Endothelial cell of umbilical vein (primary cell): ENCODE results near the gene SLC2A8. TPM values are rescaled to one million over a fixed set of nuclear protein-coding genes. Genes with fewer than 3 reads are reported as not detected.

Experiments used
- BruUV-seq: library from RNA; stranded (reverse); fragments of 400-500 nt; replicated peaks from 2 replicates; lab custom pipeline; 2021; lab: Mats Ljungman, UMichigan
- CTCF ChIA-PET: fragments of 300-600, 350-600 bp; sonication (Branson Sonifier 250); formaldehyde crosslinking; loops from one replicate; lab custom pipeline; 2021; ENCODE audit warnings: antibody characterized with exemption, inconsistent platforms; lab: Charles Lee
- POLR2A ChIA-PET: fragments of 300-600, 350-600 bp; sonication (Branson Sonifier 250); formaldehyde crosslinking; loops from one replicate; lab custom pipeline; 2021; ENCODE audit warnings: antibody characterized with exemption, inconsistent platforms; lab: Charles Lee
- DNase-seq: peaks from one replicate; pipeline ENCODE4 v3.0.0-alpha.2; 2011; ENCODE audit warnings: low read depth, low spot score
- FAIRE-seq: peaks from 2 replicates; lab custom pipeline; 2011; peaks lifted over from hg19 to GRCh38; lab: Jason Lieb, UNC
- H2AFZ ChIP-seq: 2 replicates; pipeline ENCODE4 v1.6.0; 2012; ENCODE audit warnings: low read depth, low read length, control low read depth, inconsistent platforms
- H3K27ac ChIP-seq: 2 replicates; pipeline ENCODE4 v1.5.1; 2011; ENCODE audit warnings: low read depth, mild to moderate bottlenecking, control low read depth, low read length, moderate library complexity; ENCODE audit not compliant: insufficient read depth
- H3K27me3 ChIP-seq, 2 experiments: 2 replicates each; pipeline versions ENCODE4 v1.6.0 to v1.6.1; 2011; ENCODE audit warnings: low read length in 2 of 2, mixed read lengths in 1 of 2; ENCODE audit not compliant: control insufficient read depth in 2 of 2, insufficient read depth in 2 of 2
- H3K36me3 ChIP-seq, 2 experiments: 2 replicates in 1 of 2; 3 replicates in 1 of 2; pipeline ENCODE4 v1.5.1; 2011; ENCODE audit warnings: low read length in 2 of 2, mild to moderate bottlenecking in 1 of 2, moderate library complexity in 1 of 2; ENCODE audit not compliant: control insufficient read depth in 2 of 2, insufficient read depth in 2 of 2; ENCODE audit errors: extremely low read depth in 1 of 2
- H3K4me1 ChIP-seq: 3 replicates; pipeline ENCODE4 v1.5.1; 2011; ENCODE audit warnings: mild to moderate bottlenecking, low read length; ENCODE audit not compliant: control insufficient read depth, insufficient read depth; ENCODE audit errors: extremely low read depth
- H3K4me2 ChIP-seq: 2 replicates; pipeline ENCODE4 v1.6.1; 2011; ENCODE audit warnings: low read length, control low read depth, mixed read lengths; ENCODE audit not compliant: insufficient read depth
- H3K4me3 ChIP-seq, 3 experiments: fragments of 200-600 bp in 1 of 3; sonication (generic), shearing (Covaris generic) in 1 of 3; replicated peaks in 1 of 3; 2 replicates each; pipeline ENCODE4 v1.5.1; 2011 to 2016; ENCODE audit warnings: control low read depth in 3 of 3, low read length in 3 of 3, mild to moderate bottlenecking in 2 of 3, inconsistent platforms in 1 of 3, low read depth in 1 of 3, moderate library complexity in 1 of 3; ENCODE audit not compliant: insufficient read depth in 1 of 3
- H3K79me2 ChIP-seq: 2 replicates; pipeline ENCODE4 v1.6.0; 2012; ENCODE audit warnings: low read length, inconsistent platforms; ENCODE audit not compliant: control insufficient read depth, insufficient read depth
- H3K9ac ChIP-seq: replicated peaks from 2 replicates; pipeline ENCODE3; 2011; ENCODE audit warnings: low read length, control low read depth; ENCODE audit not compliant: insufficient read depth; ENCODE audit errors: extremely low read depth
- H3K9me1 ChIP-seq: replicated peaks from 3 replicates; pipeline ENCODE4 v1.6.0; 2011; ENCODE audit warnings: mild to moderate bottlenecking, low read length; ENCODE audit not compliant: control insufficient read depth, insufficient read depth; ENCODE audit errors: extremely low read depth
- H3K9me3 ChIP-seq: replicated peaks from 2 replicates; pipeline ENCODE4 v1.5.1; 2012; ENCODE audit warnings: low read length, inconsistent platforms; ENCODE audit not compliant: control insufficient read depth, insufficient read depth
- H4K20me1 ChIP-seq: replicated peaks from 2 replicates; pipeline ENCODE3; 2011; ENCODE audit warnings: mild to moderate bottlenecking, low read length; ENCODE audit not compliant: control insufficient read depth, insufficient read depth; ENCODE audit errors: extremely low read depth
- CTCF ChIP-seq, 2 donors: IDR thresholded peaks; 1 replicate in 1 of 2; 2 replicates in 1 of 2; pipeline ENCODE4 v1.5.1; 2011; ENCODE audit warnings: low read length in 2 of 2, mild to moderate bottlenecking in 2 of 2, moderate library complexity in 2 of 2, control low read depth in 1 of 2, inconsistent platforms in 1 of 2, low read depth in 1 of 2; ENCODE audit not compliant: insufficient read depth in 1 of 2; ENCODE audit errors: extremely low read depth in 1 of 2
- EZH2 ChIP-seq: IDR thresholded peaks from 2 replicates; pipeline ENCODE4 v1.6.1; 2012; ENCODE audit warnings: borderline replicate concordance, low read depth, mild to moderate bottlenecking, moderate library complexity, low read length, inconsistent platforms; ENCODE audit not compliant: severe bottlenecking
- FOS ChIP-seq: IDR thresholded peaks from 2 replicates; pipeline ENCODE4 v1.6.1; 2011; ENCODE audit warnings: mild to moderate bottlenecking, low read length, moderate library complexity, borderline replicate concordance; ENCODE audit not compliant: insufficient read depth
- GATA2 ChIP-seq: IDR thresholded peaks from 2 replicates; pipeline ENCODE4 v1.7.0; 2011; ENCODE audit warnings: low read depth, mild to moderate bottlenecking, moderate library complexity, mixed read lengths, low read length; ENCODE audit not compliant: insufficient read length, insufficient read depth
- JUN ChIP-seq: IDR thresholded peaks from 2 replicates; pipeline ENCODE4 v1.6.1; 2011; ENCODE audit warnings: borderline replicate concordance, low read depth; ENCODE audit not compliant: insufficient read length, insufficient read depth
- MAX ChIP-seq: IDR thresholded peaks from 2 replicates; pipeline ENCODE4 v1.6.1; 2011; ENCODE audit not compliant: insufficient read depth, insufficient read length
- MYC ChIP-seq: IDR thresholded peaks from one replicate; pipeline ENCODE4 v1.6.1; 2011; ENCODE audit warnings: mild to moderate bottlenecking, low read depth, low read length
- POLR2A ChIP-seq: IDR thresholded peaks from 2 replicates; pipeline ENCODE4 v1.6.1; 2012; ENCODE audit warnings: low read depth, mild to moderate bottlenecking, control low read depth, low read length
- POLR2AphosphoS5 ChIP-seq: IDR thresholded peaks from 2 replicates; pipeline ENCODE4 v1.6.1; 2012; ENCODE audit warnings: low read depth, mild to moderate bottlenecking, control low read depth, low read length, moderate library complexity; ENCODE audit not compliant: insufficient read depth
- dilution Hi-C: fragments of 300-500 bp; cut with MboI; formaldehyde crosslinking; loops from one replicate; pipeline ENCODE4 v1.15.0; 2019; ENCODE audit warnings: low sequenced_read_pairs; ENCODE audit not compliant: extremely low pct_ligation_motif_present
- intact Hi-C: fragments of 100-400 bp; cut with micrococcal nuclease; formaldehyde crosslinking; loops from one replicate; pipeline ENCODE4 v1.10.0; 2022
- polyA plus RNA-seq, 4 experiments: library from polyadenylated mRNA; depleted of rRNA in 3 of 4; stranded (reverse) in 3 of 4; unstranded in 1 of 4; fragments of >200 nt; gene quantifications; 2 replicates each; pipeline versions ENCODE4 v1.2.1 to v1.2.3, GENCODE V29; 2011 to 2012; ENCODE audit warnings: missing spikeins in 1 of 4
- total RNA-seq: library from RNA; stranded (reverse); gene quantifications from 2 replicates; pipeline ENCODE4 v1.2.3, GENCODE V29; 2021

SLC2A8 gene
- total and polyA plus RNA-seq, 2 donors (not counting 3 experiments of a cell fraction or from before 2014, with no cell fraction given) = 19.3 to 26.1 TPM

- no peak overlapping the region for H3K4me2 ChIP-seq
- intact Hi-C loops (no loop called here), dilution Hi-C loops (no loop called here)
- no peaks in the 10 kb centered on the region for H3K9me1 ChIP-seq
- BruUV-seq = no TSS peak
- H2AFZ ChIP-seq = no peak overlapping the region
- POLR2A ChIA-PET = interaction anchor here (1.3 kb wide), 1 partner anchor 126 kb away, joined by 3 read pairs; no protein-coding TSS in a partner anchor
- no peaks in the 10 kb centered on the region for H3K9me3 ChIP-seq
- H3K79me2 ChIP-seq = no peaks in the 10 kb centered on the region
- no peaks in the 10 kb centered on the region for H3K36me3 ChIP-seq
- no peaks in the 10 kb centered on the region for H4K20me1 ChIP-seq
- FAIRE-seq (no peak), DNase-seq (no peak)
- H3K4me3 ChIP-seq = no peak overlapping the region
- no peaks in the 10 kb centered on the region for H3K4me1 ChIP-seq
- H3K27ac ChIP-seq = no peak overlapping the region
- CTCF ChIA-PET = interaction anchor here (1.3 to 1.6 kb wide), 3 partner anchors 21 to 137 kb away, joined by 3 to 7 read pairs (median 3); no protein-coding TSS in a partner anchor
- no peaks in the 10 kb centered on the region for H3K27me3 ChIP-seq
- TF ChIP-seq MYC (no peak), MAX (no peak)
- H3K9ac ChIP-seq = no peak overlapping the region
Observed at GRCh38 chr9:127351182-127352166, 45.5 kb upstream of the SLC2A8 start.

- dilution Hi-C loops = no loop called here
- Histone ChIP-seq H3K36me3 (no peaks in the 10 kb centered on the region), H4K20me1 (no peaks in the 10 kb centered on the region), H3K9me3 (no peaks in the 10 kb centered on the region), H3K9ac (no peak overlapping the region), H3K4me3 (no peak overlapping the region), H3K9me1 (no peaks in the 10 kb centered on the region), H3K27ac (no peak overlapping the region), H3K27me3 (no peaks in the 10 kb centered on the region), H2AFZ (no peak overlapping the region), H3K4me1 (no peaks in the 10 kb centered on the region), H3K4me2 (no peak overlapping the region), H3K79me2 (no peaks in the 10 kb centered on the region)
- BruUV-seq = no TSS peak
- TF ChIP-seq EZH2 (no peak), MAX (no peak), MYC (no peak), CTCF (IDR thresholded peaks at IDR 0.05; ENCODE audit: extremely low read depth in 1 of 2, insufficient read depth in 1 of 2, low read depth in 1 of 2, low read length in 2 of 2) (no peak), POLR2A (no peak), GATA2 (no peak), FOS (no peak), POLR2AphosphoS5 (no peak), JUN (no peak)
- ChIA-PET POLR2A (no interaction called here), CTCF (interaction anchor here (0.6 kb wide), 1 partner anchor 139 kb away, joined by 3 read pairs; no protein-coding TSS in a partner anchor)
- intact Hi-C loops = no loop called here
- DNase-seq (no peak), FAIRE-seq (no peak)
Observed at GRCh38 chr9:127353882-127354281, 43.1 kb upstream of the SLC2A8 start.
